ENCODE data around the gene LCN12.

Gene LCN12

GRCh38 chr9:136982232-136983051 lies 30.4 kb downstream of the LCN12 start, which contains the start of gene LCNL1:
TSS of gene LCNL1 (plus strand) at chr9:136982993. CDS start at chr9:136983587, 594 bp downstream.
- POLR2A ChIA-PET = no interaction called here
- TF ChIP-seq, protein P1, sequence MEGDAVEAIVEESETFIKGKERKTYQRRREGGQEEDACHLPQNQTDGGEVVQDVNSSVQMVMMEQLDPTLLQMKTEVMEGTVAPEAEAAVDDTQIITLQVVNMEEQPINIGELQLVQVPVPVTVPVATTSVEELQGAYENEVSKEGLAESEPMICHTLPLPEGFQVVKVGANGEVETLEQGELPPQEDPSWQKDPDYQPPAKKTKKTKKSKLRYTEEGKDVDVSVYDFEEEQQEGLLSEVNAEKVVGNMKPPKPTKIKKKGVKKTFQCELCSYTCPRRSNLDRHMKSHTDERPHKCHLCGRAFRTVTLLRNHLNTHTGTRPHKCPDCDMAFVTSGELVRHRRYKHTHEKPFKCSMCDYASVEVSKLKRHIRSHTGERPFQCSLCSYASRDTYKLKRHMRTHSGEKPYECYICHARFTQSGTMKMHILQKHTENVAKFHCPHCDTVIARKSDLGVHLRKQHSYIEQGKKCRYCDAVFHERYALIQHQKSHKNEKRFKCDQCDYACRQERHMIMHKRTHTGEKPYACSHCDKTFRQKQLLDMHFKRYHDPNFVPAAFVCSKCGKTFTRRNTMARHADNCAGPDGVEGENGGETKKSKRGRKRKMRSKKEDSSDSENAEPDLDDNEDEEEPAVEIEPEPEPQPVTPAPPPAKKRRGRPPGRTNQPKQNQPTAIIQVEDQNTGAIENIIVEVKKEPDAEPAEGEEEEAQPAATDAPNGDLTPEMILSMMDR (IDR thresholded peaks at IDR 0.05; ENCODE audit: insufficient read depth, low read length, missing control alignments) = no peak
- H3K4me3 ChIP-seq (ENCODE audit: low read depth, low read length) = no peak within 1 kb of the TSS
- CTCF ChIA-PET = interaction anchor here (0.9 kb wide), 1 partner anchor 64 kb away, joined by 3 read pairs; no protein-coding TSS in a partner anchor
- no peak for DNase-seq (ENCODE audit: low read depth, low spot score)

DNA sequence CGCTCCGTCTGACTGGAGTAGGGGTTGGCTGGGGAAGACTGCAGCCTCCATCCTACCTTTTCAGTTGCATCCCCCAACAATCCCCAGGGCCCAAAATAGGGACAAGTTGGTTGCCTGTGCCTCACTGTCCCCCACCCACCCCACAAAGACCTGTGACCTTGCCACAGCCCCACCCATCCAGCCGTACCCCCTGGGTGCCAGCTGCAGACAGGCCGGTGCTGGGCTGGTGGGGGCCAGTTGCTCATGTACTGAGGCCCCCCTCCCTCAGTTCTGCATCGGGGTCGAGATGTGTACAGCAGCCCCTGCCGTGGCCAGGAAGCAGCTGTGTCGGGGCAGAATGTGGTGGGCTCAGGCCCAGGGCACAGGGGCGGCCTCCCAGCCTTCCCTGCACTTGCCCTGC lies 31.1 kb downstream of the LCN12 start:
- CTCF ChIA-PET = interaction anchor here (0.9 kb wide), 1 partner anchor 64 kb away, joined by 3 read pairs; no protein-coding TSS in a partner anchor
- no peak overlapping the region for H3K4me3 ChIP-seq (ENCODE audit: low read depth, low read length)
- no peak for DNase-seq (ENCODE audit: low read depth, low spot score)
- TF ChIP-seq, protein P1 (IDR thresholded peaks at IDR 0.05; ENCODE audit: insufficient read depth, low read length, missing control alignments) = no peak
- POLR2A ChIA-PET = no interaction called here

- H3K4me3 ChIP-seq (ENCODE audit: low read depth, low read length) = no peak overlapping the region
- DNase-seq (ENCODE audit: low read depth, low spot score) = no peak
- TF ChIP-seq, protein P1 (IDR thresholded peaks at IDR 0.05; ENCODE audit: insufficient read depth, low read length, missing control alignments) = no peak
- ChIA-PET CTCF (no interaction called here), POLR2A (no interaction called here)
Observed at GRCh38 chr9:136983656-136984314, 31.7 kb downstream of the LCN12 start.

DNA sequence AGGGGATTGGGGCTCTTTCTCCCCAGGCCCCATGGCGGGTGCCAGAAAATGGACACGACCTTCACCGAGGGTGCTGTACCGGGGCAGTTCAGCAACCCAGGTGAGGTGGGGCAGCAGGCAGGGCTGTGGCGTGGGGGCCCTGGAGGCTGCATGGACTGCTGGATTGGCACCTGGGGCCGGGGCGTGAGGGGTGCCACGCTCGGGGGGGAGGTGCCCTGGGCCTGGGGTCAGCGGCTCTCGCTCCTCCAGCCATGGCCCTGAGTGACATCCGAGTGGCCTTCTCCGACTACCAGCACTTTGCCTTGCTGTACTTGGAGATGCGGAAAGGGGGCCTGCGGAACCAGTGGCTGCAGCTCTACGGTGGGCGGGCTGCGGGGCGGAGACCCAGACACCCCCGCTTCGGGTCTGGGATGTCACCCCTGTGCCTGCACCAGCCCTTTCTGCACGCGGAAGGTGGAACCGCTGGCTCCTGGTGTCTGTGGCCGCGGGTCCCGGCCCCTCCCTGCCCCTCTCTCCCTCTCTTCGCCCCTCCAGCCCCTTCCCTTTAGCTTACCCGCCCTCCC lies 32.5 kb downstream of the LCN12 start:
- DNase-seq (ENCODE audit: low read depth, low spot score) = no peak
- CTCF ChIA-PET = no interaction called here
- TF ChIP-seq, protein P1 (IDR thresholded peaks at IDR 0.05; ENCODE audit: insufficient read depth, low read length, missing control alignments) = no peak
- no peak overlapping the region for H3K4me3 ChIP-seq (ENCODE audit: low read depth, low read length)
- POLR2A ChIA-PET = no interaction called here

DNA sequence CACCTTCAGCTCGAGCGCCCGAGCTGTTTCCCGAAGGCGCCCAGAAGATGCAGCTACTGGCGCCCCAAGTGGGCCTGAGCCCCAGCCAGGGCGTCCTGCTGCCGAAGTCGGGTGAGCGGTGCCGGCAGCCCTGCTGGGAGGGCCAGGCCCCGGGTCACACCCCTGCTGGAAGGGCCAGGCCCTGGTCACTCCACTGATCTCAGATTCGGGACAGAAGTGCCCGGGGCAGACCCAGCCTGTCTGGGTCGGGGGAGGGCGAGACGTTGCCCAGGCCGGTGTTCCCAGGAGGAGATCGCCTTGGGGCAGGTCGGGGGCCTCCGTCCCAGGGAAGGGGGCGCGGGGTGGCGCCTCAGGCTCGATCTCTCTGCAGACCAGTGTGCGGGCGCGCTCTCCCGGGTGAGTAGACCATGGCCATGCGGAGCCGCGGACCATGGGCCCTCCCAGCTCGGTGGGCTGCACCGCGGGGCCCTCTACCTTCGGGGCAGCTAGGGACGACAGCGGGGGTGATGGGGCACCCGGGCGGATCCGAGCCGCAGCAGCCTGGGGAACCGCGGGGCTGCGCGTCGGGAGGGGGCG lies 33.0 kb downstream of the LCN12 start:
- no peak overlapping the region for H3K4me3 ChIP-seq (ENCODE audit: low read depth, low read length)
- TF ChIP-seq, protein P1 (IDR thresholded peaks at IDR 0.05; ENCODE audit: insufficient read depth, low read length, missing control alignments) = no peak
- CTCF ChIA-PET = no interaction called here
- no peak for DNase-seq (ENCODE audit: low read depth, low spot score)
- POLR2A ChIA-PET = no interaction called here

GRCh38 chr9:136985853-136986252 lies 33.8 kb downstream of the LCN12 start:
- ChIA-PET POLR2A (no interaction called here), CTCF (no interaction called here)
- H3K4me3 ChIP-seq (ENCODE audit: low read depth, low read length) = no peak overlapping the region
- TF ChIP-seq, protein P1 (IDR thresholded peaks at IDR 0.05; ENCODE audit: insufficient read depth, low read length, missing control alignments) = no peak
- no peak for DNase-seq (ENCODE audit: low read depth, low spot score)

All from AG04449 (cell line).